Parathyroid adenoma (tissue), 2 donors: Measurements from ENCODE around the gene PKIG.
"Not testable (repeated sequence)": the region's sequence is repeated elsewhere in the genome, so short reads cannot be mapped to it uniquely, and the experiment has no call there.

Source experiments
- H2AFZ ChIP-seq: fragments of 300-600 bp; sonication (generic); one replicate; pipeline ENCODE4 v1.7.0; 2017; ENCODE audit warnings: antibody characterized with exemption, mild to moderate bottlenecking
- H3K27ac ChIP-seq: fragments of 300-600 bp; sonication (generic); one replicate; pipeline ENCODE4 v1.7.0; 2017
- H3K27me3 ChIP-seq: fragments of 300-600 bp; sonication (generic); one replicate; pipeline ENCODE4 v1.7.0; 2017; ENCODE audit warnings: low read length; ENCODE audit not compliant: control insufficient read depth, insufficient read depth
- H3K36me3 ChIP-seq: fragments of 300-600 bp; sonication (generic); one replicate; pipeline ENCODE4 v1.7.0; 2017; ENCODE audit warnings: low read length; ENCODE audit not compliant: control insufficient read depth, insufficient read depth
- H3K4me1 ChIP-seq: fragments of 300-600 bp; sonication (generic); one replicate; pipeline ENCODE4 v1.7.0; 2017; ENCODE audit warnings: control low read depth
- H3K4me2 ChIP-seq: fragments of 300-600 bp; sonication (generic); one replicate; pipeline ENCODE4 v1.7.0; 2017; ENCODE audit warnings: low read length
- H3K4me3 ChIP-seq: fragments of 300-600 bp; sonication (generic); one replicate; pipeline ENCODE4 v1.7.0; 2017; ENCODE audit warnings: low read depth, low read length
- H3K79me2 ChIP-seq: fragments of 300-600 bp; sonication (generic); one replicate; pipeline ENCODE4 v1.7.0; 2017; ENCODE audit warnings: control low read depth
- H3K9ac ChIP-seq: fragments of 300-600 bp; sonication (generic); one replicate; pipeline ENCODE4 v1.7.0; 2017; ENCODE audit warnings: mild to moderate bottlenecking
- H3K9me3 ChIP-seq: fragments of 300-600 bp; sonication (generic); one replicate; pipeline ENCODE4 v1.7.0; 2017; ENCODE audit warnings: low read length; ENCODE audit not compliant: control insufficient read depth
- CTCF ChIP-seq: fragments of 300-600 bp; sonication (generic); IDR thresholded peaks from one replicate; pipeline ENCODE4 v1.7.0; 2017; ENCODE audit warnings: antibody characterized with exemption, mild to moderate bottlenecking
- donor health status: primary hyperparathyroidism.

The PKIG gene

GRCh38 chr20:44584162-44584561 is 1.8 kb downstream of the PKIG start:
- H3K36me3 ChIP-seq, result no peaks in the 10 kb centered on the region
- no peaks in the 10 kb centered on the region for H3K27me3 ChIP-seq
- no peak overlapping the region for H3K9ac ChIP-seq
- no peak for TF ChIP-seq CTCF
- H3K9me3 ChIP-seq, result no peaks in the 10 kb centered on the region
- no peak overlapping the region for H2AFZ ChIP-seq
- no peak overlapping the region for H3K4me3 ChIP-seq
- peak overlapping the region; percentile 59 for H3K27ac ChIP-seq
- H3K79me2 ChIP-seq, result peaks cover 53% of the 10 kb centered on the region
- peaks cover 15% of the 10 kb centered on the region for H3K4me1 ChIP-seq
- no peak overlapping the region for H3K4me2 ChIP-seq

GRCh38 chr20:44585057-44585963 is 2.9 kb downstream of the PKIG start:
- TF ChIP-seq CTCF, result no peak
- H3K4me3 ChIP-seq, result no peak overlapping the region
- H3K9ac ChIP-seq, result no peak overlapping the region
- H3K36me3 ChIP-seq, result no peaks in the 10 kb centered on the region
- peaks cover 45% of the 10 kb centered on the region for H3K79me2 ChIP-seq
- H3K27ac ChIP-seq, result peak overlapping the region; percentile 17
- H3K9me3 ChIP-seq, result no peaks in the 10 kb centered on the region
- no peaks in the 10 kb centered on the region for H3K27me3 ChIP-seq
- peak overlapping the region; percentile 50 for H3K4me2 ChIP-seq
- peaks cover 15% of the 10 kb centered on the region for H3K4me1 ChIP-seq
- no peak overlapping the region for H2AFZ ChIP-seq

GRCh38 chr20:44586289-44586911 is 4.0 kb downstream of the PKIG start:
- no peak for TF ChIP-seq CTCF
- H3K27me3 ChIP-seq, result no peaks in the 10 kb centered on the region
- H3K4me3 ChIP-seq, result no peak overlapping the region
- no peak overlapping the region for H3K27ac ChIP-seq
- no peaks in the 10 kb centered on the region for H3K9me3 ChIP-seq
- no peaks in the 10 kb centered on the region for H3K36me3 ChIP-seq
- no peak overlapping the region for H3K4me2 ChIP-seq
- peaks cover 15% of the 10 kb centered on the region for H3K4me1 ChIP-seq
- no peak overlapping the region for H2AFZ ChIP-seq
- peaks cover 45% of the 10 kb centered on the region for H3K79me2 ChIP-seq
- no peak overlapping the region for H3K9ac ChIP-seq

- Histone ChIP-seq H3K4me3 (no peak overlapping the region), H3K27ac (no peak overlapping the region), H3K4me2 (no peak overlapping the region), H3K36me3 (no peaks in the 10 kb centered on the region), H2AFZ (no peak overlapping the region), H3K79me2 (peaks cover 38% of the 10 kb centered on the region), H3K9me3 (no peaks in the 10 kb centered on the region), H3K4me1 (peaks cover 10% of the 10 kb centered on the region), H3K9ac (no peak overlapping the region), H3K27me3 (no peaks in the 10 kb centered on the region)
- no peak for TF ChIP-seq CTCF
These were observed 4.9 kb downstream of the PKIG start for GRCh38 chr20:44587035-44587980.

GRCh38 chr20:44588321-44588720 is 5.9 kb downstream of the PKIG start:
- not testable (repeated sequence) for H3K27ac ChIP-seq, H3K27me3 ChIP-seq, H3K9ac ChIP-seq, H3K36me3 ChIP-seq, H3K4me2 ChIP-seq, H3K4me1 ChIP-seq, H3K4me3 ChIP-seq, H2AFZ ChIP-seq, H3K9me3 ChIP-seq
- H3K79me2 ChIP-seq, result peaks cover 44% of the 10 kb centered on the region
